GM11168 (cell line): Measurements from ENCODE around the gene SYNJ2.

ENCODE experiments used
- in situ Hi-C: fragments of 300-500 bp; cut with MboI; formaldehyde crosslinking; loops from one replicate; pipeline ENCODE4 v1.12.0; 2022; ENCODE audit warnings: low sequenced_read_pairs; ENCODE audit not compliant: unreplicated experiment

The SYNJ2 gene

DNA sequence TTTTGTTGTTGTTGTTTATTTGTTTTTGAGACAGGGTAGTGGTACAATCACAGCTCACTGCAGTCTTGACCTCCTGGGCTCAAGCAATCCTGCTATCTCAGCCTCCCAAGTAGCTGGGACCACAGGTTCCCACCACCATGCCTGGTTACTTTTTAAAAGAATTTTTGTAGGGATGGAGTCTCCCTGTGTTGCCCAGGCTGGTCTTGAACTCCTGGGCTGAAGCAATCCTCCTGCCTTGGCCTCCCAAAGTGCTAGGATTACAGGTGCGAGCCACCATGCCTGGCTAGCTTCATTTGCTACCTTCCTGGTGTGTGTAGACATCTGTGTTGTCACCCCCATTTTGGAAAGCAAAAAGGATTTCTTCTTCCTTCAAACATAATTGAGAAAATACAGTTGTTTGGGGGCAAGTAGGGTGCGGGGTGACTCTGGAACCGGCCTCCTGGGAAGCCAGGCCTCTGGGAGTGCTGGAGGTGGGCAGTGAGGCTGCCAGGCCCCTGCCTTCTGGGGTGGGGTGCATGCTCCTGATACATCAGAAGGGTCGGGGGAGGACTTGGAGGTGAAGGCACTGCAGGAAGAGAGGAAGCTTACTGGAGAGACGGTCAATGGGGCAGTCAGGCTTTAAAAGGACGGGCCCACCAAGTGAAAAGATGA, 28.4 kb downstream of the SYNJ2 start:
- in situ Hi-C loops = no loop called here

DNA sequence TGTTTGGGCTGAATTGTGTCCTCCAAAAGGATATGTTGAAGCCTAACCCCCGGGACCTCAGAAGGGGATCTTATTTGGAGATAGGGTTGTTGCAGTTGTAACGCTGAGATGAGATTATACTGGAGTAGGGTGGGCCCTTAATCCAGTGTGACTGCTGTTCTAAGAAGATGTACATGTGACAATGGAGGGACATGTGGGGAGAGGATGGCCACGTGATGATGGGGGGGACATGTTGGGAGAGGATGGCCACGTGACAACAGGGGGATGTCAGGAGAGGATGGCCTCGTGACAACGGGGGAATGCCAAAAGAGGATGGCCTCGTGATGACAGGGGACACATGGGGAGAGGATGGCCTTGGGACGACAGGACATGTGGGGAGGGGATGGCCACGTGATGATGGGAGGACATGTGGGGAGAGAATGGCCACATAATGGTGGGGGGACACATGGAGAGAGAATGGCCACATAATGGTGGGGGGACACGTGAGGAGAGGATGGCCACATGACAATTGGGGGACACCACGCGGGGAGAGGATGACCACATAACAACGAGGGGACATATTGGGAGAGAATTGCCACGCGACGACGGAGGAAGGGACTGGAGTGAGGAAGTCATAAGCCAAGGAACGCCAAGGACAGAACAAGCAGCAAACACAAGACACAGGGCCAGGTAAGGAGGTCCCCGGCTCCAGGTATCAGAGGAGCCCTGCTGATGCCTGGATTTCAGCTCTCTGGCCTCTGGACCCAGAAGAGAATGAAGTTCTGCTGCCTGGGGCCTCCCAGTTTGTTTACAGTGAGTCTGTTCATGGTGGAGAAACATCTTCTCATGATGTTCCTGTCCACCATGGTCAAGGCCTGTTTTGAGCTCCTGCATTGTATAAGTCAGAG, 29.2 kb downstream of the SYNJ2 start:
- in situ Hi-C loops = no loop called here

- in situ Hi-C loops = no loop called here
Observed at GRCh38 chr6:158011478-158011920, 29.8 kb downstream of the SYNJ2 start.

- in situ Hi-C loops = no loop called here
Observed at GRCh38 chr6:158011980-158012566, 30.4 kb downstream of the SYNJ2 start.

DNA sequence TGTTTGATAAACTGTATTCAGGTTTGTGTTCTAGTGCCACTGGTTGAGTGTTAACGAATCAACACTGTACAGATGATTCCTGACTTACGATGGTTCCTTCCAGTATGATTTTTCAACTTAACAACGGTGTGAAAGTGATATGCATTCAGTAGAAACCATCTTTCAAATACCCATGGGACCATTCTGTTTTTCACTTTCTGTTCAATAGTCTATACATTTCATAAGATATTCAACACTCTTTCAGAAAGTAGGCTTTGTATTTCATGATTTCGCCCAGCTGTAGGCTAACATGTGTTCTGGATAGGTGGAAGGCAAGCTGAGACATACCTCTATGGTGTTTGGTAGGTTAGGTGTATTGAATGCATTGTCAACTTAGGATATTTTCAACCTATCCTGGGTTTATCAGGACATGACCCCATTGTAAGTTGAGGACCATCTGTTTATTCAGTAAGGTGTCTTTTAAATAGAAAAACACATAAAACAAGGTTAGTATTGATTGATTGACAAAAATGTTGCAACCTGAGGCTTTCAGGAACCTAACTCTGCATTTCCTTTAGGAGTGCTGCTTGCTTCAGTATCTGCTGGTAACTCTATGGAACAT, 32.3 kb downstream of the SYNJ2 start:
- in situ Hi-C loops = no loop called here

- in situ Hi-C loops = no loop called here
Observed at GRCh38 chr6:158014505-158015187, 33.0 kb downstream of the SYNJ2 start.

- in situ Hi-C loops = no loop called here
Observed at GRCh38 chr6:158015188-158015506, 33.5 kb downstream of the SYNJ2 start.

DNA sequence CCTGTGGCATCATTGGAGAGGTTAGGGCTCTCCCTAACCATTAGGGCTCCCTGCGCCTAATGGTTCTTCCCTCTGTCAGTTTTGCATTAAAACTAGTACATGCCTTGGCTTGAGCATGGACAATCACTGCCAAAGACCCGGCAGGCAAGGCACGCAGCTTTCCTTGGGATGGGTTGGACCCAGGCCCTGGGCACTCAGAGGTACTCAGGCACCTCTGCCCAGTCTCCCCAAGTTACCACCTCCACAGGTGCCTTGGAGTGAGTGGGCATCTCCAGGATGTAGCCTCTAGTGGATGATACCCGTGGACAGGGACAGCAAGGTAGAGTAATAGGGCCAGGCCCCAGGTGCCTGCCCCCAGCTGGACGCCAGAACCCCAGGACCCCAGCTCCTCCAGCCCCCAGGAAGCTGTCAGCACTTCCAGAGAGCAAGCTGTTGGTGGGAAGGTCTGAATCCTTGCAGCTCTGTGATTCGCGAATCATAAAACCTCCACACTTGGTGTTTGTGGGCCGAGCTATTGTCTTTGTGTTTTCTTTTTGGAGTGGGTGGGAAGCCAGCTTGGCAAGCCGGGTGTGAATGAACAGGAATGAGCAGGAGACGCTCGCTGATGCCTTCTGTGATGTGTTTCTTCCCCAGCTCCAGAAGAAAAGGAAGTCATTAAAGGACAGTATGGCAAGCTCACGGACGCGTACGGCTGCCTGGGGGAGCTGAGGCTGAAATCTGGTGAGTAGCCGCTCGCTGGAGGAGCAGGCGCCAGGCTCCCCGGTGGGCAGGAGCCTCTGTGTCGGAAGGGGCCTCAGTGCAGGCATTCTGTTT, 35.1 kb downstream of the SYNJ2 start:
- in situ Hi-C loops = no loop called here

- in situ Hi-C loops = no loop called here
Observed at GRCh38 chr6:158017621-158018040, 36.0 kb downstream of the SYNJ2 start.

- in situ Hi-C loops = no loop called here
Observed at GRCh38 chr6:158018041-158018771, 36.5 kb downstream of the SYNJ2 start.

DNA sequence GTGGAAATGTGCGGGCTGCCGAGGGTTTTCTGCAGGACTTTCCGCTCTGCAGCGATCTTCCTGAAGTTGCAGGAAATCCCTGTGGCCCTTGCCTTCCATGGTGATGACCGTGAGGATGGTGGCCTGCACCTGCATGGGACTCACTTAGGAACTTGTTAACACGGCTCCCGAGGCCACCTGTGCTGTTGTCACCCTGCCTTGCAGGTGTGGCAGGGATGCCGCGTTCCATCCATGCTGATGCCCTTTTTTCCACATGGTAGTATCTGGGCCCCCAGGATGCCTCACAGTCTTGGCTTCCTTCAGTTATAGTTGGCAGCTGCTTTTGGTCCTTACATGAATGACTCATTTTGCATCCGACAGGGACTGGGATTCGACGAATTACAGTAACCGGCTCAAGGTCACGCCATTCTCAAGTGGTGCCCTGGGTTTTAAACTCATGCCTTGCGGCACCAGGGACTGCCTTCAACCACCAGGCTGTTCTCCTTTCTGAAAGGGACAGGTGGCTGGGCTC, 37.2 kb downstream of the SYNJ2 start:
- in situ Hi-C loops = no loop called here

- in situ Hi-C loops = no loop called here
Observed at GRCh38 chr6:158019416-158019815, 37.8 kb downstream of the SYNJ2 start.

DNA sequence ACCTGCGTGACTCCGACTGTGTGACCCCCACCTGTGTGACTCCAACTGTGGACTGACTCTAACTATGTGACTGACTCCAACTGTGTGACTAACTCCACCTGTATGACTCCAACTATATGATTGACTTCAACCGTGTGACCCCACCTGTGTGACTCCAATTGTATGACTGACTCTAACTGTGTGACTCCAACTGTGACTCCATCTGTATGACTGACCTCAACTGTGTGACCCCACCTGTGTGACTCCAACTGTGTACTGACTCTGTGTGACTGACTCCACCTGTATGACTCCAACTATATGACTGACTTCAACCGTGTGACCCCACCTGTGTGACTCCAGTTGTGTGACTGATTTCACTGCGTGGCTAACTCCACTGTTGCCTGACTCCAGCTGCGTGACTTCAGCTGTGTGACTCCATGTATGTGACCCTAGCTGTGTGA, 38.6 kb downstream of the SYNJ2 start:
- in situ Hi-C loops = no loop called here

- in situ Hi-C loops = no loop called here
Observed at GRCh38 chr6:158020811-158021210, 39.1 kb downstream of the SYNJ2 start.

DNA sequence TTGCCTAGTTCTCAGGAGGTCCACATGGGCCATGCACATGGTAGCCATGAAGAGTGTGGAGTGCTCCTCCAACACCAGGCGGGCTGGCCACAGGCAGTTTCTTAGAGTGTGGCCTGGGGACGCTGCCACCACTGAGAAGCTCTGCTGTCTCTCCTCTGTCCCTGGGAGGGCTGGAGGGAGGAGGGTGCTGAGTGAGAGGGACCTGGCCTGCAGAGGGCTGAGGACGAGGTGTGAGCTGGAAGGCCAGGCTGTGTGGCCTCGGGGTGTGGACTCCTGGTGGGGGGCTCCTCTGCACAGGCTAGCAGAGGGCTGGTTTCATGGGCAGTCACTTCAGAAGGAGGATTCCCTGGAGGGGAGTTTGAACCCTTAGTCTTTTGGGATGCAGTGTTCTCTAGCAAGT, 39.7 kb downstream of the SYNJ2 start:
- in situ Hi-C loops = no loop called here

GRCh38 chr6:158021814-158022748, 40.4 kb downstream of the SYNJ2 start:
- in situ Hi-C loops = no loop called here

DNA sequence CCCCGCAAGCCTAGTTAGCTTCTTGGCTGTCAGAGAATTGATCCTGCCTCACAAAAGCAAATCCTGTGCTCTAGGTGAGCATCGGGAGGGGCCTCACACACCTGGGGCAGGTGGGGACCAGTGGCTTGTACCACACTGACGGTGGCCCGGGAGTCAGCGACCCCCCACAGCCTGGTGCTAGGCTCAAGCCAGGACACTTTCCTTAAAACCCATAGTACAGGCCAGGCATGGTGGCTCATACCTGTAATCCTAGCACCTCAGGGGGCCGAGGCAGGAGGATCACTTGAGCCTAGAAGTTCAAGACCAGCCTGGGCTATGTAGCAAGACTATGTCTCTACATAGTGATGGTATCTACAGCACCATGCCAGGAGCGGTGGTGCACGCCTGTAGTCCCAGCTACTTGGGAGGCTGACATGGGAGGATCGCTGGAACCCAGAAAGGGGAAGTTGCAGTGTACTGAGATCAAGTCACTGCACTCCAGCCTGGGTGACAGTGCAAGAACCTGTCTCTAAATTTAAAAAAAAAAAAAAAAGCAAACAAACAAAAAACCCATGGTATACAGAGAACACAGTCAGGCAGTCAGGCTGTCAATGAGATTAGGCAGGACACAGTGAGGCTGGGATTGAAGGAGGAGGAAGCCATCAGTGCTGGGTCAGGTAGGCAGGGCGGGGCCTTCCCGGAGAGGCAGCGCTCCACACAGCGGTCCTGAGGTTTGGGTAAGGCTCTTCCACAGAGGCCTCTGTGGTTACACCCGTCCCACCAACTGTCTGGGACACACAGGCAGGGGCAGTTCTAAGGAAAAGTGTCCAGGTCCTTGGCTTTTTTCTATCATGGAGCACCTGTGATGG, 41.3 kb downstream of the SYNJ2 start:
- in situ Hi-C loops = no loop called here
